ENCODE data around the gene PNPLA1. TPM values are rescaled to one million over a fixed set of nuclear protein-coding genes. Genes with fewer than 3 reads are reported as not detected.

Gene PNPLA1
- total RNA-seq, 1 donor from 2014 or later, result 0.22 TPM

DNA sequence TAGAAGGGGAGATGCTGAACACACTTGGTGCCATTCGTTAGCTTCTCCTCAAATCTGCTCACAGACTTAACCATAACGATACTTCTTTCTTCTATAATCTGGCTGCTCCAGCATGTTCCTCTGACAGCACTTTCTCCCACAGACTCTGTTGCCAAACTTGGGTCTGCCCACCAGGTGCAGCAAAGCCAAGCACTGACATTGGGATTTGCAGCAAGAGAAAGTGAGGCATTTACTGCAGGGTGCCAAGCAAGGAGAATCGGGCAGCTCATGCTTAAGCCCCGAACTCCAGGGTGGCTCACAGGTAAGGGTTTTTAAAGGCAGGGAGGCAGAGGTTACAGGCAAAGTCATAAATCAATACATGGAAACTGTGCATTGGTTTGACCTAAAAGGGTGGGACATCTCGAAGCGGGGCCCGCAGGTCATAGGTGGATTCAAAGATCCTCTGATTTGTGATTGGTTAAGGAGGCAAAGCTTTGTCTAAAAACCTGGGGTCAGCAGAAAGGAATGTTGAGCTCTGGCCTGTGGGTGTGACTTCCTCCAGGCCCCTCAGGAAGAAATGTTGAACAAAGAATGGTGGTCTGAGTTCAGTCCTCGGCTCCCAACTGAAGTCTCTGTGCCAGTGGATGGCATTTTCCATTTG lies 25.1 kb upstream of the PNPLA1 start:
- no peak for DNase-seq (ENCODE audit: low spot score)
- intact Hi-C loops (cut with DNase I), result no loop called here
- ATAC-seq, result no peak

DNA sequence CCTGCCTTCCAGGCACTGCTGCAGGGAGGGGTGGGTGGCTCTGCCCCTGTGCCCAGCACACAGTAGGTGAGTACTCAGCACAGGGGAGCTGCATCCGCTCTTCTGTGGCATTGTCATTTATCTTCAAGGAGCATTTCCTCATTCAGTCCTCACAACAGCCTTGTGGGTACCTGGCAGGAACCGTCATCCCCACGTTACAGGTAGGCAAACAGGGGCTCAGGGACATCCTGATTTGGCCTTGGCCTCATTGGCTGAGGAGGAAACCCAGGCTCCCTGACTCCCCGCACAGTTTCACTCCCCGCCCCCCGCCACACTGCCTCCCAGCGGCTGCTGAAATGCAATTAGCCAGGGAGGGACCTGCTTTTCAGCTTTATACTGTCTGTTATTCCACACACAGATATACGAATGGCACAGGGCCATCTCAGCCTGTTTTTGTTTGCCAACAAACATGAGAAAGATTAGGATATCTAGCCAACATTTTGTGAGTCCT lies 24.2 kb upstream of the PNPLA1 start:
- DNase-seq (ENCODE audit: low spot score) (no peak), ATAC-seq (no peak)
- intact Hi-C loops (cut with DNase I), result no loop called here

DNA sequence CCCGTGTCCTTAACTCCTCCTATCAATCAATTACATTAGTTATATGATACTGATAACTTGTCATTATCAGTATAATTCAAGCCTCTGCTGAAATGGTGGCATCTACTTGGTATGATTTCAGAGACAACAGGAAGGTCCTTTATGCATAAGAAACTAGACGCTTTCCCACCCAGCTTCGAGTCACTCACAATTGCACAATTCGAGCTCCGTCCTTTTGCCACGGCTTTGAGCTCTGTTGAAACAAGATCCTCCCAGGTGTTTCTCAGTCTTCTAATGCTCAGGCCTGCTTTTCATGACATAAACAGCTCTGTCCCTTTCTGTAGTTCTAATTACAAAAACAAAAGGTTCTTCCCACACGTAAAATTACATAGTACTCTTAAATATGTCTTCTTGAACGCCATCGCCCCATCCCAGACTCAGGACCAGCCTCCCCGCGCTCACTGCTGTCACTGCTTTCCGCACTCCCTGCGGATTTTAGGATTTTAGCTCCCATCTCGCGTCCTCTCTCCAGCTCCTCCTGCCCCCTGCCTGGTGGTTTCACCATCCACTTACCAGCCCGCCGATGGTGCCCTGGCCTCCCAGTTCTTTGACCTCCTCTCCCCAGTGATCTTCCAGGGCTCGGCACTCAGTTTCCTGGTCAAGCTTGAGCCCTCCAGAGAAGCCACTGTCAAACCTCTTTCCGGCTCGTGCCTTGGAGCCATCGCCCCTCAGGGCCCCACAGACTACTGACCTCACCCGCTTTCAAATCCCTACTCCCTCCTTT lies 23.2 kb upstream of the PNPLA1 start:
- DNase-seq (ENCODE audit: low spot score) (no peak), ATAC-seq (no peak)
- intact Hi-C loops (cut with DNase I), result no loop called here

DNA sequence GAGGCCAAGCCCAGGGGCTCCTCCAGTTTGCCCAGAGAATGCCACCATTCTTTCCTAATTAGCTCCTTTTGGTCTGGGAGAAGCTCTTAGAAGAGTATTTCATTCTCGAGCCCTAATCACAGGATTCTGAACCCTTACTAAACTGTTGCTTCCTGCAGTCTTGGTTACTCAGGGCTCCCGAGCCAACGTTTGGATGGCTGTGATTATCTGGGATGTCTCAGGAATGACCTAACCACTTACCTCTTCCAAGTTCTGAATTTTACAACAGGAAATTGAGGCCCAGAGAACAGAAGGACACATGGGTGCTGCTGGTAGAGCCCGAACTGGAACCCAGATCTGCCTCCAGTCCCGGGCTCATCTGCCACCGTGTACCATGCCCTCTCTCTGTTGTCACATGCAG lies 22.2 kb upstream of the PNPLA1 start:
- ATAC-seq, result peak; percentile 78
- no peak for DNase-seq (ENCODE audit: low spot score)
- intact Hi-C loops (cut with DNase I), result no loop called here

DNA sequence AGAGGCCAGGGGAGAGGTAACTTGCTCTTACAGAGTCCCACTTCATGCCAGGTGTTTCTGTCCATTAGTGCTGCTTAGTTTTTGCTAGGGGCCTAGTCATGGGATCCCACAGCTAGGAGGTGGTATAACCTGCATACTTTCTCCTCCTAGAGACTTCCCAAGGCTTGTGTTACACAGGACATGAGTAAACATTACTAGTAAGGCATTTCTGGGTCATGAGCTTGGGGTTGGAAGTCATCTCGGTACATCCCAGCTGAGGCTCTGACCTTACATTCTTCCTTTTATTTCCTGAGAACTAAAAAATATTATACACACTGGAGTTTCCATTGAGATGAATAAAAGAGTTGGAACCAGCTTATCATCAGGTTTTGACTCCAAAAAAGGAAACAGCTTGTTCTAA lies 20.9 kb upstream of the PNPLA1 start:
- intact Hi-C loops (cut with DNase I), result no loop called here
- peak; percentile 86 for ATAC-seq
- no peak for DNase-seq (ENCODE audit: low spot score)

DNA sequence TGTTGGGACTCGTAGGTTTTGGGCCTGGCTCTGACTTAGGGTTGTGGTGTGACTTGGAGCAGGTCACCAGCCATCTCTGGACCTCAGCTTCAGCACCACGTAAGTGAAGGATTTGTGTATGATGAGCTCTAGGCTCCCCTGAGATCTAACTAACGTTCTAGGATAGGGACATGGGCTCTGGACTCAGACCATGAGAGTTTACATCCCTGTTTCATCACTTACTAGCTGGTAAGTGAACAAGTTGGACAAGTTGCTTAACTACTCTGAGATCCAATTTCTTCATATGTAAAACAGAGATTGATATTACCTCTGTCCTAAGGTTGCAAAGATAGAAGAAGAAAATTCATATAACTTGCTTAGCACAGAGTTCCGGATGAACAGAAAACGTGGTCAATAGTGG lies 20.3 kb upstream of the PNPLA1 start:
- ATAC-seq (peak; percentile 3), DNase-seq (ENCODE audit: low spot score) (no peak)
- intact Hi-C loops (cut with DNase I), result no loop called here

DNA sequence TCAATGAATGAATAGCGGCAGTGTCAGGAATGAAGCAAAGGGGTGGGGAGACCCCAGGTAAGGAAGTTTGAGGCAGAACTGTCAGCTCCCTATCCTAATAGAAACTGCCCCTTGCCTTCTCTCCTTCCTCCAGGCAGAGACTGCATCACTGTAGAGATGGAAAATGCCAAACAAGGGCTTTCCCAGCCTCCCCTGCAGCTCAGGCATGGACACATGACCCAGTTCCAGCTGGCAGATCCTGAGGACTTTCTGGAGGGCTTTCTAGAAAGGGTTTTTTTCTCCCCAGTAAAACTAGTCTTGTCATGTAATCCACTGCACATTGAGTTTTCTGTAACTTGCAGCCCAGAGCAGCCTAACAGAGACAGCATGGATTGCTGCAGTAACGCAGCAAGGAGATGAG lies 17.9 kb upstream of the PNPLA1 start:
- intact Hi-C loops (cut with DNase I), result no loop called here
- no peak for ATAC-seq
- DNase-seq (ENCODE audit: low spot score), result no peak

DNA sequence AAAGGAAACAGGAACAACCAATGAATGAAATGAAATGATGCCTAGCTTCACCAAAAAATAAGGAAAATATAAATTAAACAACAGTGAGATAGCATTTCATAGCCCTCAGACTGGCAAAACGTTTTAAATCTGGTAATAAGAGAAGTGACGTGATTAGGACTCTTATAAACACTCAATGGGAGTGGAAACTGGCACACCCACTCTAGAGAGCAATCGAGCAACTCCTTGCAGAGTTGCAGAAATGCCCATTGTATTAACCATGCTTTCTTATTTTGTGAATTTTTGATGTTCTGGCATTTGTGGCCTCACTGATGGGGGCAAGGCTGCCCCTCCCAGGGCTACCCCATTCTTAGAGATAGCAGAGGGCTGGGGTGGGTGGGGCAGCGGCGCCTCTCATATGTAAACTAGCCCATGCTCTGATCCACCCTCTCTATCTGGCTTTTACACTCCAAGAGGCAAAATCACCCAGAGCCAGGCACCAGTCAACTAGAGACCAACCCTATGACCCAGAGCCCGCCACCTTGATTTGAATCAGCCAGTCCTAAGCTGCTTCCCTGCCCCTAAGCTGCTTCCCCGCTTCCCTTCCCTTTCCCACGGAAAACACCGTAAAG lies 6.4 kb upstream of the PNPLA1 start:
- intact Hi-C loops (cut with DNase I), result no loop called here
- no peak for ATAC-seq
- no peak for DNase-seq (ENCODE audit: low spot score)

DNA sequence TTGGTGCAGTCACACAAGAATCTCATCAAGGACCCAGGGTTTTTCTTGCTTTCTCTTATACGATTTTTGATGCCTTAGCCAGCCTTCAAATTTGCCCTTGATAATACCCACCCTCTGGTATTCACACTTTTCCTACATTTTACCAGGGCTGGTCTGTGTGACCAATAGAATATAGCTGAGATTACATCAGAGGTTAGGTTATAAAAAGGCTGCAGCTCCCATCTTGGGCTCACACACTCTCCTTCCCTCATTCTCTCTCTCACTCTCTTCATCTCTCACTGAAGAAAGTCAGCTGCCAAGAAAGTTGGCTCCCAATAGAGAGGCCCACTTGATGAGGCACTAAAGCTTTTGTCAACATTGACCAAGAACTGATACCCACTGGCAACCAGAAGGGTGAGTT lies 4.1 kb upstream of the PNPLA1 start:
- intact Hi-C loops (cut with DNase I), result no loop called here
- no peak for ATAC-seq
- DNase-seq (ENCODE audit: low spot score), result no peak

DNA sequence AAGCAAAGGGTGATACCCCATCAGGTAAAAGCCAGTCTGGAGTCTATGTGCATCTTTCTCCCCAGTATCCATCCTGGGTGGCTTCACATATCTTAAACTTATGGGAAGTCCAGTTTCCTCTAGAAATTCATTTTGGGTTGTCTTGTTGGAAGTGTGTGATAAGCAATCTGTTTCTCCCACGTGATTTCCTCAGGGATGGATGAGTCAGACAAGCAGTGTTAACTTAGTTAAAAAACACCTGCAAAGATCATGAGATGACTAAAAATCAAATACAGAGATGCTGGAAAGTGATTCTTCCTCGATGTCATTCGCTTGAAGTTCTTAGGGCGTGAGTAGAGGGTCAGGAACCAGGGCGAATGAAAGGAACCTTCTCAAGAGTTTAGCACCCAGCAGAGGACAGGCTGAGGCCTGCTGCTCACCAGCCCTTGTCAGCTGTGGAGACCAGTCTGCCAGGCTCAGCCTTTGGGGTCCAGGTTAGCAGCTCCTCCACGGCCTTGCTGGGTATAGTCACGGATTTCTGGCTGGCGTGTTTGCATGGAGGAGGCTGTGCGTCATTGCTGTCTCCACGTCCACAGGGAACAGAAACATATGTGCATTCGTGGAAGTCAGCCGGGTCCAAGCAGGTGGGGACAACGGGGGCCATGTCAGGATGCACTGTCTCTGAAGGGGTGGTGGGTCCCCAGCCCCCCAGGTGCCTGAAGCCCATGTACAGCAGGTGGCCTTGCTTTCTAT lies 2.8 kb upstream of the PNPLA1 start:
- intact Hi-C loops (cut with DNase I), result no loop called here
- ATAC-seq (no peak), DNase-seq (ENCODE audit: low spot score) (no peak)

DNA sequence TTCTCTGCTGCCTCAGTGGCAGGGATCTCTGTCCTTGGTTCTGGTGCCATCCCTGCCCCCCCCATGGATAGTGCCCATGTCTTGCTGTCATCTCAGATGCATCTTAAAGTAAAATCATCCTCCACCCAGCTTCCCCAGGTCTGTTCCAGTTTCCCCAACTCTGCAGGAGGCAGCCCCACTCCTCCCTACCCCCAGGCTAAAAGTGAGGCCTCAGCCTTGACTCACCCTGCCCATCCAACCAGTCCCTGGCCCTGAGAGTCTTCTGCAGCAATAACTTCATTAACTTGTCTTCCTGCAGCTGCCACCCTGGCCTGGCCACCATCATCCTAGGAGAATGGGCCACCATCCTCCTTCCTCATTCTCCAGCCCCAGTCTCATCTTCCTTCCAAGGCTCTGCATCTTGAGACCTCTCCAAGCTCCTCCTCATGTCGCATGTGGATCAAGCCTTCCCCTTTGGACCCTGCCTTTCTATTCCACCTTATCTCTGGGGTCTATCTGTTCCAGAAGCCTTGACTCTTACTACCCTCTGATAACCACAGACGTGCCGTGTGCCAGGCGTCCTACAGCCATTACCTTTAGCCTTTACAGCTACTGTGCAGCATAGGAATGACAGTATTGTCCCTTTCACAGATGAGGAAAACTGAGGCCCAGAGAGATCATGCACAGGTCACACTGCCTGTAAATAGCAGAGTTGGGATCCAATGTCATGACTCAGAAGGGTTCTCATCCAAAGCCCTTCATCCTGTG lies 2.0 kb upstream of the PNPLA1 start:
- intact Hi-C loops (cut with DNase I), result no loop called here
- no peak for DNase-seq (ENCODE audit: low spot score)
- no peak for ATAC-seq

DNA sequence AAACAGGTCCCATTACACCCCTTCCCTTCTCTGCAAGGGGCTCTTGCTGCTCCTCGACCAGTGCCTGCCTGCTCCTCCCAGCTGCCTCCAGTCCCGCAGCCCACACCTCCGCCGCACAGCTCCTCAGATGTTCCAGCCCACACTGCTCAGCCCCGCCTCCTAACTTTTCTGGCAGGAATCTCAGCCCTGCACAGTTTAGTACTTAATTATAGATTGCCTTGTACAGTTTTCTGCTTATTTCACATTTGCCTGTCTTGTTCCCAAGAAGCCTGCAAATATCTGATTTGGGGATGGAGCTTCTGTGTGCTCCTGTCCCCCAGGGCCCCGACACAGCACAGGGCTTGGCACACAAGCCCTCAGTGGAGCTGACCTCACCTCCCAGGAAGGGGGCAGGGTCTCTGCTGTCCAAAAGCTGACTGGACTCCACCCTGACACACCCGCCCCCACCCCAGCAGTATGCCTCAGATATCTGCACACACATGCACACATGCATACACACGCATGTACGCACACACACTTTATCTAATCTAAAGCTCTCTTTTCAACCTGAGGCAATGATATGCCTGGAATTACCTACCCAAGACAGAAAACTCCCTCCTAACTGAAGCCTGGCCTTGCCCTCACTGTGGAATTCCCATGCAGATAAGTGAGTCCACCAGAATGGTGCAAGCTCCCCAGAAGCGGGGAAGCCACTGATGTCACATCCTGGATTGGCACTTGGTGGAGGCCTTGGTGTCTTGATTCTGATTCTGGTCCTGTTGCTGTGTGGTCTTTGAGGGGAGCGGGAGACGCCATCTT lies 1.2 kb upstream of the PNPLA1 start:
- intact Hi-C loops (cut with DNase I), result no loop called here
- ATAC-seq (peak; percentile 66), DNase-seq (ENCODE audit: low spot score) (no peak)

DNA sequence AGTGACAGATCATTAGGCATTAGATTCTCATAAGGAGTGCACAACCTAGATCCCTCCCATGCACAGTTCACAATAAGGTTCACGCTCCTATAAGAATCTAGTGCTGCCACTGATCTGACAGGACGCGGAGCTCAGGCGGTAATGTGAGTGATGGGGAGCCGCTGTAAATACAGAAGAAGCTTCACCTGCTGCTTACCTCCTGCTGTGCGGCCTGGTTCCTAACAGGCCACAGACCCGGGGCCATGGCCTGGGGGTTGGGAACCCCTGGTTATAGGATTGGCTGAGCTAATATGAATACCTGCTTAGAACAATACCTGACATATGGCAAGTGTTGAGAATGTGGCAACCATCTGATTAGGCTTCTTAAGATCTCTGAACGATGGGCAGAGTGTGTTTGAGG lies 2.4 kb downstream of the PNPLA1 start:
- ATAC-seq (no peak), DNase-seq (ENCODE audit: low spot score) (no peak)
- intact Hi-C loops (cut with DNase I), result no loop called here

DNA sequence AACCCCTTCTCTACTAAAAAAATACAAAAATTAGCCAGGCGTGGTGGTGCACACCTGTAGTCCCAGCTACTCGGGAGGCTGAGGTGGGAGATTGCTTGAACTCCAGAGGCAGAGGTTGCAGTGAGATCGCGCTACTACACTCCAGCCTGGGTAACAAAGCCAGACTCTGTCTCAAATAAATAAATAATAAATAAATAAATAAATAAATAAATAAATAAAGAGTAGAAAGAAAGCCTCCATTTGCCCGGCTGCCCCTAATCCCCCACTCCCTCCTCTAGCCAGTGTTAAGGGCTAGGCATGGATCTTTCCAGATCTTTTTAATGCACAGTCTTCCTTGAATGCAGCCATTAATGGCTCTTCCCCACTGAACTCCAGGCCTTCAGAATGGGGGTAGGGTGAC lies 3.2 kb downstream of the PNPLA1 start:
- intact Hi-C loops (cut with DNase I), result no loop called here
- no peak for DNase-seq (ENCODE audit: low spot score)
- no peak for ATAC-seq

DNA sequence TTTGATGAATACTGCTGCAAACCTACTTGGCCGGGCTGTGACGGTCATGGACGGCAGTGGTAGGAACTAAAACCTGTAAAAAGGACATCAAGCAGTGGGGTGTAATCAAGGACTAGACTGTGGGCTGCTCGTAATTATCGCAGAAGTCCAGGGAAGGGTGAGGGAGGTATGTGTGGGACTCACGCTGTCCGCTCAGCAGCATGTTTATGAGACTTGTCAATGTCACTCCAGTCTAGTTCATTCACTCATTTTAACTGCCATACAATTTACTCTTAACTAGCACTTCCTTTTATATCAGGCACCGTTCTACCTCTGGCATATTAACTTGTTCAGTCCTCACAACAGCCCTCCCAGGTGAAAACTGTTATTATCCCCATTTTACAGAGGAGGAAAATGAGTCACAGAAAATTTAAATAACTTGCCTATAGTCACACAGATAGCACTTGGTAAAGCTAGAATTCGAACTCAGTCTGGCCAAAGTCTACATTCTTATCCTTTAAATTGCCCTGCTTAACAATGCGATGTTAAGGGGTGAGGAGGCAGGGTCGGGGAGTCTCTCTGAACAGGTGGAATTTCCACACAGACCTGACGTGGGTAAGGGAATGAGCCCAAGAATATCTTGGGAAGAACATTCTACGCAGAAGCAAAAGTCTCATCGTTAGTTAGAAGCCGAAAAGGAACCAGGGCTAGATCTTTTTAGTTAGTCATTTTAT lies 4.1 kb downstream of the PNPLA1 start:
- DNase-seq (ENCODE audit: low spot score) (no peak), ATAC-seq (no peak)
- intact Hi-C loops (cut with DNase I), result no loop called here

DNA sequence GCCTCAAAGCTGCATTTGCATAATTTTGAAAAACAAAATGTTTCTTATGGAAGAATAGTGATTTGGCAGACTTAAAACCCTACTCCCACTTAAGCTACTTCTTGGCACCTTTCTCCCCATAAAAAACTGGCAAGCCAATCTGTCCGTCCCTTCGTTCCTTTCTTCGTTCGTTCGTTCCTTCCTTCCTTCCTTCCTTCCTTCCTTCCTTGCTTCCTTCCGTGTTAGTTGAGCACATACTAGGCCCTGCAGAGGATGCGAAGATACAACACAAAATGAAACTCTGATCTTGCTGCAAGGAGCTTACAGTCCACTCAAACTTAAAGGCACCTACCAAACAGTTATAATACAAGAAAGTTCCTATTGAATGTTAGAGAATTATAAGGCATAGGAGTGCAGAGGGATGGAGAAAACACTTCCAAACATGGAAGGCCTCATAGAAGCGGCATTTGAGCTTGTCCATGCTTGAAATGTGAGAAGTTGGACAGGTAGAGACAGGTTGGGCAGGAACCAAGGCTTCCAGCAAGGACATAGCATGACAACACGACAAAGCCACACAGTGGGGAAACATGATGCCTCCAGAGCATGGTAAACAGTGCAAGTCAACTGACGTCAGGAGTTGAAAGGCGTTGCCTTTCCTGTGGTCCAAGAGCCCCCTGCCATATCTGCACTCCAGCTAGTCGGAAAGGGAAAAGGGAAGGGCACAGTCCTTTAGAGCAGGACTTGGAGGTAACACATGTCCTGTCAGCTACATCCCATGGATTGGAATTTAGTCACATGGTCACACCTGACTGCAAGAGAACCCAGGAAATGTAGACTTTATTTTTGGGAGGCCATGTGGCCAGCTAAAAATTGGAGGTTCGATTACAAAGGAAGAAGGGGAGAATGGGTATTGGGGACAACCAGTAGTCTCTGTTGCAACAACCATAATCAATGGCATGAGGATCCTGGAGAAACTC lies 7.0 kb downstream of the PNPLA1 start:
- no peak for ATAC-seq
- no peak for DNase-seq (ENCODE audit: low spot score)
- intact Hi-C loops (cut with DNase I), result no loop called here
